GM12891 (cell line): Measurements from ENCODE around the gene OTUD5.
A peak's percentile ranks its signal among the peaks of the same experiment; 100 is the strongest.

ENCODE experiments used
- PAX5 ChIP-seq: IDR thresholded peaks from 2 replicates; pipeline ENCODE4 v1.6.1; 2011; ENCODE audit warnings: low read length, moderate library complexity, mild to moderate bottlenecking; ENCODE audit not compliant: insufficient read depth, severe bottlenecking
- POLR2A ChIP-seq: IDR thresholded peaks from 2 replicates; pipeline ENCODE4 v1.6.1; 2011; ENCODE audit warnings: low read depth, low read length, control low read depth
- POLR2AphosphoS5 ChIP-seq: IDR thresholded peaks from 2 replicates; pipeline ENCODE4 v1.6.1; 2011; ENCODE audit warnings: low read depth, low read length, control low read depth
- POU2F2 ChIP-seq: IDR thresholded peaks from 2 replicates; pipeline ENCODE4 v1.6.1; 2011; ENCODE audit warnings: low read depth, mild to moderate bottlenecking, control low read depth, low read length, moderate library complexity
- SPI1 ChIP-seq: IDR thresholded peaks from 2 replicates; pipeline ENCODE4 v1.6.1; 2011; ENCODE audit warnings: low read depth, low read length, control low read depth
- TAF1 ChIP-seq: IDR thresholded peaks from 2 replicates; pipeline ENCODE4 v1.6.1; 2011; ENCODE audit warnings: low read depth, low read length, control low read depth

- TF ChIP-seq POLR2A (0 out of 2 replicates have a peak, but pooled peaks have one; percentile 12), POLR2AphosphoS5 (no peak), TAF1 (no peak), PAX5 (no peak), POU2F2 (no peak), SPI1 (no peak)
These were observed 20.9 kb downstream of the OTUD5 start for GRCh38 chrX:48936429-48937053.
